PC-3 (cell line): ENCODE results near the gene RBM12. TPM values are rescaled to one million over a fixed set of nuclear protein-coding genes. Genes with fewer than 3 reads are reported as not detected.

Experiments used
- ATAC-seq: fragments of 200-7000 bp; cut with Tn5 transposase; 2 replicates; pipeline ENCODE4 v1.9.1; 2020; ENCODE audit warnings: mild to moderate bottlenecking, moderate library complexity
- BruUV-seq: library from RNA; stranded (reverse); fragments of 400-500 nt; replicated peaks from 2 replicates; lab custom pipeline; 2021; lab: Mats Ljungman, UMichigan
- CTCF ChIA-PET: fragments of 300-600 bp; sonication (Branson Sonifier 250); formaldehyde crosslinking; loops from one replicate; lab custom pipeline; 2022; ENCODE audit warnings: antibody characterized with exemption; lab: Charles Lee
- POLR2A ChIA-PET: fragments of 300-600 bp; sonication (Branson Sonifier 250); formaldehyde crosslinking; loops from one replicate; lab custom pipeline; 2022; ENCODE audit warnings: antibody characterized with exemption; ENCODE audit not compliant: unreplicated experiment; lab: Charles Lee
- DNase-seq: peaks from one replicate; pipeline ENCODE4 v3.0.0-alpha.2; 2015
- H2AFZ ChIP-seq: fragments of 300-600 bp; sonication (generic); 2 replicates; pipeline ENCODE4 v1.6.0; 2016; ENCODE audit warnings: antibody characterized with exemption, low read length
- H3F3A ChIP-seq: fragments of 300-600 bp; sonication (generic); one replicate; pipeline ENCODE4 v1.6.0; 2017; ENCODE audit warnings: antibody characterized with exemption, low read length, control low read depth, mild to moderate bottlenecking; ENCODE audit not compliant: unreplicated experiment
- H3K27ac ChIP-seq: fragments of 300-600 bp; sonication (generic); 2 replicates; pipeline ENCODE4 v1.5.1; 2016; ENCODE audit warnings: mild to moderate bottlenecking, low read length
- H3K27me3 ChIP-seq: fragments of 300-600 bp; sonication (generic); 2 replicates; pipeline ENCODE4 v1.6.1; 2016; ENCODE audit warnings: low read length, mixed read lengths
- H3K36me3 ChIP-seq: fragments of 300-600 bp; sonication (generic); 2 replicates; pipeline ENCODE4 v1.6.1; 2016; ENCODE audit warnings: low read depth, mixed run types, low read length, mixed read lengths
- H3K4me1 ChIP-seq: fragments of 300-600 bp; sonication (generic); 2 replicates; pipeline ENCODE4 v1.5.1; 2016; ENCODE audit warnings: low read length; ENCODE audit not compliant: insufficient read depth
- H3K4me2 ChIP-seq: fragments of 300-600 bp; sonication (generic); 2 replicates; pipeline ENCODE4 v1.6.0; 2016; ENCODE audit warnings: low read length
- H3K4me3 ChIP-seq: fragments of 300-600 bp; sonication (generic); 2 replicates; pipeline ENCODE4 v1.5.1; 2016; ENCODE audit warnings: mild to moderate bottlenecking, low read length, mixed read lengths
- H3K79me2 ChIP-seq: fragments of 300-600 bp; sonication (generic); 2 replicates; pipeline ENCODE4 v1.6.1; 2017; ENCODE audit warnings: low read length, mixed read lengths
- H3K9ac ChIP-seq: fragments of 300-600 bp; sonication (generic); 2 replicates; pipeline ENCODE4 v1.6.0; 2016; ENCODE audit warnings: mild to moderate bottlenecking, low read length
- H3K9me2 ChIP-seq: fragments of 300-600 bp; sonication (generic); replicated peaks from 2 replicates; pipeline ENCODE4 v1.6.1; 2016; ENCODE audit warnings: mixed run types, low read length, mixed read lengths
- H3K9me3 ChIP-seq: fragments of 300-600 bp; sonication (generic); 2 replicates; pipeline ENCODE4 v1.6.1; 2016; ENCODE audit warnings: low read length, mixed read lengths
- H4K20me1 ChIP-seq: fragments of 300-600 bp; sonication (generic); 2 replicates; pipeline ENCODE4 v1.6.1; 2016; ENCODE audit warnings: low read length, mixed read lengths
- CTCF ChIP-seq: fragments of 300-600 bp; sonication (generic); conservative IDR thresholded peaks from 2 replicates; pipeline ENCODE4 v1.5.1; 2017; ENCODE audit warnings: antibody characterized with exemption, low read depth, mild to moderate bottlenecking, low read length
- EZH2 ChIP-seq: fragments of 300-600 bp; sonication (generic); IDR thresholded peaks from one replicate; pipeline ENCODE4 v1.6.1; 2017; ENCODE audit warnings: antibody characterized with exemption, mild to moderate bottlenecking, low read length; ENCODE audit not compliant: unreplicated experiment
- EZH2phosphoT487 ChIP-seq: fragments of 300-600 bp; sonication (generic); IDR thresholded peaks from 2 replicates; pipeline ENCODE4 v1.6.1; 2018; ENCODE audit warnings: mild to moderate bottlenecking, antibody characterized with exemption, low read length, borderline replicate concordance
- intact Hi-C: fragments of 100-400 bp; cut with micrococcal nuclease; formaldehyde crosslinking; loops from 2 replicates; pipeline ENCODE4 v1.9.0; 2023
- total RNA-seq: library from RNA; depleted of rRNA; stranded (reverse); fragments of >200 nt; gene quantifications from 2 replicates; pipeline ENCODE4 v1.2.3, GENCODE V29; 2014

The RBM12 gene
- total RNA-seq, 1 experiment from 2014 or later, result 53.6 TPM

DNA sequence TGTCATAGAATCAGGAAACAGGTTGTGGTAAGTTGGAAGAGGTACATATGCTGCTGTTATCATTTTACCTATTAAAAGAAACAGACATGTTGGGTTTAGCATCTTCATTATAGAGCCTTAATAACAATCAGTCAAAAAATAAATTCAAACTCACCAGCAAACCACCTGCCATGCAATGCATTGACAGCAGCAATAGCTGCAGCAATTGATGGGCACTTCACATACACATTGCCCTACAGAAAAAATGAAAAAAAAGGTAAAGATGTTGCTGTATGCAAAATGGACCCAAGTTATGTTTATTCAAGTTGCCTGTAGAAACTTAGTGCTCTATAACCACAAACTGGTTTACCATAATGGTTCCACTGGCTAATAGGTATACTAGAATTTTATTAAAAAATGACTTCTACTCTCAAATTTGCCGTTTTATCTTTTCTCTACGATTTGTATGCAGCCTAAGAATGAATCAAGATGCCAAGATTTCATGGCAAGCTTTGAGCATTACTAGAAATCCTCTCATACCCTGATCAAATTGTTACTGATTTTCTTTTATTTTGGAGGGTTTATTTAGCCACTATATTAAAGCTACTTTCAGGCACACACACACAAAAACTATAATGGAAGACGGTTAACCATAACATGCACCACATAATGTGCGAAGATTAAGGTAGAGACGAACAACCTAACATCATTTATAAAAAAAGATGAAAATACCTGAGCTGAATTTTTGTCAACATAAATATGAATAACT, 40.0 kb upstream of the RBM12 start:
- no peak for ATAC-seq
- Histone ChIP-seq H3K27ac (no peak overlapping the region), H4K20me1 (peaks cover 35% of the 10 kb centered on the region), H3K27me3 (no peaks in the 10 kb centered on the region), H3K9ac (no peak overlapping the region), H3K4me1 (peaks cover 9% of the 10 kb centered on the region; the same call in 1 of the 2 replicates), H3K4me3 (no peak overlapping the region), H2AFZ (no peak overlapping the region), H3K4me2 (no peak overlapping the region), H3K9me3 (no peaks in the 10 kb centered on the region), H3K9me2 (no peaks in the 10 kb centered on the region), H3K36me3 (peaks cover 71% of the 10 kb centered on the region), H3K79me2 (peaks cover 49% of the 10 kb centered on the region), H3F3A (peaks cover 59% of the 10 kb centered on the region)
- ChIA-PET POLR2A (no interaction called here), CTCF (no interaction called here)
- BruUV-seq, result no TSS peak
- DNase-seq, result no peak
- TF ChIP-seq EZH2phosphoT487 (no peak), EZH2 (no peak), CTCF (no peak)
- intact Hi-C loops, result no loop called here

- peaks cover 55% of the 10 kb centered on the region for H3K36me3 ChIP-seq
- peaks cover 13% of the 10 kb centered on the region for H3K4me1 ChIP-seq
- no peak overlapping the region for H3K4me3 ChIP-seq
- H3K27me3 ChIP-seq, result no peaks in the 10 kb centered on the region
- TF ChIP-seq CTCF (no peak), EZH2phosphoT487 (no peak), EZH2 (no peak)
- H3K9me2 ChIP-seq, result no peaks in the 10 kb centered on the region
- H3K27ac ChIP-seq, result no peak overlapping the region
- ATAC-seq (no peak), DNase-seq (no peak)
- H2AFZ ChIP-seq, result no peak overlapping the region
- H3K79me2 ChIP-seq, result peaks cover 48% of the 10 kb centered on the region
- H3F3A ChIP-seq, result peaks cover 44% of the 10 kb centered on the region
- no TSS peak for BruUV-seq
- no peak overlapping the region for H3K4me2 ChIP-seq
- intact Hi-C loops, result no loop called here
- POLR2A ChIA-PET, result no interaction called here
- 0 out of 2 replicates have a peak, but pooled peaks cover 21% of the 10 kb centered on the region for H4K20me1 ChIP-seq
- CTCF ChIA-PET, result no interaction called here
- no peak overlapping the region for H3K9ac ChIP-seq
- H3K9me3 ChIP-seq, result no peaks in the 10 kb centered on the region
These were observed 38.4 kb upstream of the RBM12 start for GRCh38 chr20:35702824-35703695.
